ENCODE results near the gene MFF.

Gene MFF

GRCh38 chr2:227324995-227325838 is at the start of gene MFF:
MFF (plus strand) TSS chr2:227325251; CDS start chr2:227330666, 5,415 bp downstream.
- DNase-seq (ENCODE audit: low read depth), result peak; percentile 63
- H3K4me3 ChIP-seq (ENCODE audit: control insufficient read depth, low read depth, low read length), result peak within 1 kb of the TSS; percentile 84
- TF ChIP-seq CTCF (IDR thresholded peaks at IDR 0.05; ENCODE audit: control insufficient read depth, insufficient read depth, low read depth, low read length, missing control alignments), result peak; percentile 23

- no peak for TF ChIP-seq CTCF (IDR thresholded peaks at IDR 0.05; ENCODE audit: control insufficient read depth, insufficient read depth, low read depth, low read length, missing control alignments)
- no peak overlapping the region for H3K4me3 ChIP-seq (ENCODE audit: control insufficient read depth, low read depth, low read length)
- no peak for DNase-seq (ENCODE audit: low read depth)
Measured at GRCh38 chr2:227280895-227281294, 44.2 kb upstream of the MFF start.

GRCh38 chr2:227285741-227286236 is 39.3 kb upstream of the MFF start:
- H3K4me3 ChIP-seq (ENCODE audit: control insufficient read depth, low read depth, low read length), result no peak overlapping the region
- TF ChIP-seq CTCF (IDR thresholded peaks at IDR 0.05; ENCODE audit: control insufficient read depth, insufficient read depth, low read depth, low read length, missing control alignments), result no peak
- DNase-seq (ENCODE audit: low read depth), result no peak

- no peak overlapping the region for H3K4me3 ChIP-seq (ENCODE audit: control insufficient read depth, low read depth, low read length)
- no peak for DNase-seq (ENCODE audit: low read depth)
- no peak for TF ChIP-seq CTCF (IDR thresholded peaks at IDR 0.05; ENCODE audit: control insufficient read depth, insufficient read depth, low read depth, low read length, missing control alignments)
Measured at GRCh38 chr2:227287771-227288170, 37.3 kb upstream of the MFF start.

GRCh38 chr2:227292314-227292713 is 32.7 kb upstream of the MFF start:
- H3K4me3 ChIP-seq (ENCODE audit: control insufficient read depth, low read depth, low read length), result no peak overlapping the region
- TF ChIP-seq CTCF (IDR thresholded peaks at IDR 0.05; ENCODE audit: control insufficient read depth, insufficient read depth, low read depth, low read length, missing control alignments), result no peak
- no peak for DNase-seq (ENCODE audit: low read depth)

- no peak overlapping the region for H3K4me3 ChIP-seq (ENCODE audit: control insufficient read depth, low read depth, low read length)
- no peak for DNase-seq (ENCODE audit: low read depth)
- TF ChIP-seq CTCF (IDR thresholded peaks at IDR 0.05; ENCODE audit: control insufficient read depth, insufficient read depth, low read depth, low read length, missing control alignments), result no peak
Measured at GRCh38 chr2:227293531-227293930, 31.5 kb upstream of the MFF start.
